ENCODE results near the gene RALGAPB.

The RALGAPB gene

GRCh38 chr20:38523697-38524096, 51.1 kb downstream of the RALGAPB start:
- 0 out of 2 replicates have a peak, but pooled peaks cover 4% of the 10 kb centered on the region for H3K36me3 ChIP-seq (replicated peaks; ENCODE audit: insufficient read depth, low read length)
- H2AFZ ChIP-seq (ENCODE audit: low read length): no peak overlapping the region
- no peaks in the 10 kb centered on the region for H3K9me3 ChIP-seq (replicated peaks; ENCODE audit: insufficient read depth, low read length)
- H3K4me3 ChIP-seq (ENCODE audit: low read length): no peak overlapping the region
- H3K9me2 ChIP-seq (replicated peaks; ENCODE audit: insufficient read depth, low read length): no peaks in the 10 kb centered on the region
- H3K79me2 ChIP-seq (ENCODE audit: low read length): no peaks in the 10 kb centered on the region
- DNase-seq: no peak
- H3K4me1 ChIP-seq (ENCODE audit: low read length): no peaks in the 10 kb centered on the region
- H3K27ac ChIP-seq (ENCODE audit: low read length): no peak overlapping the region
- no peaks in the 10 kb centered on the region for H3F3A ChIP-seq (ENCODE audit: insufficient read depth, low read length)
- H3K27me3 ChIP-seq (replicated peaks; ENCODE audit: insufficient read depth, low read length): no peaks in the 10 kb centered on the region
- no peak overlapping the region for H3K9ac ChIP-seq (ENCODE audit: low read length)
- no peak for TF ChIP-seq EZH2 (optimal IDR thresholded peaks at IDR 0.05; ENCODE audit: low read depth, low read length)
- TF ChIP-seq, protein P1, sequence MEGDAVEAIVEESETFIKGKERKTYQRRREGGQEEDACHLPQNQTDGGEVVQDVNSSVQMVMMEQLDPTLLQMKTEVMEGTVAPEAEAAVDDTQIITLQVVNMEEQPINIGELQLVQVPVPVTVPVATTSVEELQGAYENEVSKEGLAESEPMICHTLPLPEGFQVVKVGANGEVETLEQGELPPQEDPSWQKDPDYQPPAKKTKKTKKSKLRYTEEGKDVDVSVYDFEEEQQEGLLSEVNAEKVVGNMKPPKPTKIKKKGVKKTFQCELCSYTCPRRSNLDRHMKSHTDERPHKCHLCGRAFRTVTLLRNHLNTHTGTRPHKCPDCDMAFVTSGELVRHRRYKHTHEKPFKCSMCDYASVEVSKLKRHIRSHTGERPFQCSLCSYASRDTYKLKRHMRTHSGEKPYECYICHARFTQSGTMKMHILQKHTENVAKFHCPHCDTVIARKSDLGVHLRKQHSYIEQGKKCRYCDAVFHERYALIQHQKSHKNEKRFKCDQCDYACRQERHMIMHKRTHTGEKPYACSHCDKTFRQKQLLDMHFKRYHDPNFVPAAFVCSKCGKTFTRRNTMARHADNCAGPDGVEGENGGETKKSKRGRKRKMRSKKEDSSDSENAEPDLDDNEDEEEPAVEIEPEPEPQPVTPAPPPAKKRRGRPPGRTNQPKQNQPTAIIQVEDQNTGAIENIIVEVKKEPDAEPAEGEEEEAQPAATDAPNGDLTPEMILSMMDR (IDR thresholded peaks at IDR 0.05; ENCODE audit: low read length): no peak
- no peak for TF ChIP-seq EZH2phosphoT487 (IDR thresholded peaks at IDR 0.05; ENCODE audit: low read length)
- no peaks in the 10 kb centered on the region for H4K20me1 ChIP-seq (ENCODE audit: insufficient read depth, low read length)
- no peak overlapping the region for H3K4me2 ChIP-seq (ENCODE audit: low read depth, low read length)

GRCh38 chr20:38528167-38528566, 55.5 kb downstream of the RALGAPB start:
- H3K36me3 ChIP-seq (replicated peaks; ENCODE audit: insufficient read depth, low read length): 0 out of 2 replicates have a peak, but pooled peaks cover 4% of the 10 kb centered on the region
- no peak for TF ChIP-seq EZH2phosphoT487 (IDR thresholded peaks at IDR 0.05; ENCODE audit: low read length)
- TF ChIP-seq EZH2 (optimal IDR thresholded peaks at IDR 0.05; ENCODE audit: low read depth, low read length): no peak
- TF ChIP-seq, protein P1 (IDR thresholded peaks at IDR 0.05; ENCODE audit: low read length): no peak
- no peaks in the 10 kb centered on the region for H3K27me3 ChIP-seq (replicated peaks; ENCODE audit: insufficient read depth, low read length)
- H3K9me3 ChIP-seq (replicated peaks; ENCODE audit: insufficient read depth, low read length): no peaks in the 10 kb centered on the region
- H3K9ac ChIP-seq (ENCODE audit: low read length): no peak overlapping the region
- H3K4me1 ChIP-seq (ENCODE audit: low read length): no peaks in the 10 kb centered on the region
- no peaks in the 10 kb centered on the region for H3F3A ChIP-seq (ENCODE audit: insufficient read depth, low read length)
- H3K9me2 ChIP-seq (replicated peaks; ENCODE audit: insufficient read depth, low read length): no peaks in the 10 kb centered on the region
- H4K20me1 ChIP-seq (ENCODE audit: insufficient read depth, low read length): no peaks in the 10 kb centered on the region
- no peak for DNase-seq
- H3K79me2 ChIP-seq (ENCODE audit: low read length): no peaks in the 10 kb centered on the region
- H2AFZ ChIP-seq (ENCODE audit: low read length): no peak overlapping the region
- H3K4me2 ChIP-seq (ENCODE audit: low read depth, low read length): no peak overlapping the region
- H3K4me3 ChIP-seq (ENCODE audit: low read length): no peak overlapping the region
- no peak overlapping the region for H3K27ac ChIP-seq (ENCODE audit: low read length)

GRCh38 chr20:38531021-38531420, 58.4 kb downstream of the RALGAPB start:
- Histone ChIP-seq H3F3A (ENCODE audit: insufficient read depth, low read length) (no peaks in the 10 kb centered on the region), H3K4me2 (ENCODE audit: low read depth, low read length) (no peak overlapping the region), H3K4me1 (ENCODE audit: low read length) (no peaks in the 10 kb centered on the region), H3K9ac (ENCODE audit: low read length) (no peak overlapping the region), H4K20me1 (ENCODE audit: insufficient read depth, low read length) (no peaks in the 10 kb centered on the region), H3K79me2 (ENCODE audit: low read length) (no peaks in the 10 kb centered on the region), H3K4me3 (ENCODE audit: low read length) (no peak overlapping the region), H3K36me3 (replicated peaks; ENCODE audit: insufficient read depth, low read length) (no peaks in the 10 kb centered on the region), H3K27ac (ENCODE audit: low read length) (no peak overlapping the region), H3K9me2 (replicated peaks; ENCODE audit: insufficient read depth, low read length) (no peaks in the 10 kb centered on the region), H2AFZ (ENCODE audit: low read length) (no peak overlapping the region), H3K9me3 (replicated peaks; ENCODE audit: insufficient read depth, low read length) (no peaks in the 10 kb centered on the region), H3K27me3 (replicated peaks; ENCODE audit: insufficient read depth, low read length) (no peaks in the 10 kb centered on the region)
- TF ChIP-seq EZH2 (optimal IDR thresholded peaks at IDR 0.05; ENCODE audit: low read depth, low read length) (no peak), EZH2phosphoT487 (IDR thresholded peaks at IDR 0.05; ENCODE audit: low read length) (no peak)
- TF ChIP-seq, protein P1 (IDR thresholded peaks at IDR 0.05; ENCODE audit: low read length): no peak
- DNase-seq: no peak

All from MM.1S (cell line).